Astrocyte (in vitro differentiated cells and primary cell): ENCODE measurements around the gene CD151.

Experiments
- CTCF ChIP-seq: IDR thresholded peaks from 2 replicates; pipeline ENCODE4 v1.5.1; 2011; ENCODE audit warnings: low read depth, mild to moderate bottlenecking, inconsistent platforms, low read length, moderate library complexity; ENCODE audit not compliant: insufficient read depth
- EZH2 ChIP-seq: IDR thresholded peaks from 2 replicates; pipeline ENCODE4 v1.6.1; 2012; ENCODE audit warnings: mild to moderate bottlenecking, low read length, inconsistent platforms; ENCODE audit not compliant: insufficient read depth

- TF ChIP-seq CTCF: no peak
- TF ChIP-seq EZH2: no peak
These were observed 30.5 kb downstream of the CD151 start for GRCh38 chr11:863023-863909.
